Rectal smooth muscle tissue (tissue), 1 donor: ENCODE data around the gene CLEC3A.
"Not testable (repeated sequence)": the region's sequence is repeated elsewhere in the genome, so short reads cannot be mapped to it uniquely, and the experiment has no call there.

Experiments
- H3K27ac ChIP-seq: one replicate; pipeline ENCODE4 v1.7.0; 2013; ENCODE audit warnings: low read depth, low read length, inconsistent platforms
- H3K27me3 ChIP-seq: one replicate; pipeline ENCODE4 v1.7.0; 2013; ENCODE audit warnings: low read length; ENCODE audit not compliant: control insufficient read depth, insufficient read depth
- H3K36me3 ChIP-seq: one replicate; pipeline ENCODE4 v1.7.0; 2013; ENCODE audit warnings: low read length; ENCODE audit not compliant: control insufficient read depth, insufficient read depth
- H3K4me1 ChIP-seq: one replicate; pipeline ENCODE4 v1.7.0; 2013; ENCODE audit warnings: low read length; ENCODE audit not compliant: control insufficient read depth, insufficient read depth
- H3K4me3 ChIP-seq: one replicate; pipeline ENCODE4 v1.7.0; 2013; ENCODE audit warnings: low read length
- H3K9ac ChIP-seq: one replicate; pipeline ENCODE4 v1.7.0; 2013; ENCODE audit warnings: low read length

The CLEC3A gene, protein sequence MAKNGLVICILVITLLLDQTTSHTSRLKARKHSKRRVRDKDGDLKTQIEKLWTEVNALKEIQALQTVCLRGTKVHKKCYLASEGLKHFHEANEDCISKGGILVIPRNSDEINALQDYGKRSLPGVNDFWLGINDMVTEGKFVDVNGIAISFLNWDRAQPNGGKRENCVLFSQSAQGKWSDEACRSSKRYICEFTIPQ

DNA sequence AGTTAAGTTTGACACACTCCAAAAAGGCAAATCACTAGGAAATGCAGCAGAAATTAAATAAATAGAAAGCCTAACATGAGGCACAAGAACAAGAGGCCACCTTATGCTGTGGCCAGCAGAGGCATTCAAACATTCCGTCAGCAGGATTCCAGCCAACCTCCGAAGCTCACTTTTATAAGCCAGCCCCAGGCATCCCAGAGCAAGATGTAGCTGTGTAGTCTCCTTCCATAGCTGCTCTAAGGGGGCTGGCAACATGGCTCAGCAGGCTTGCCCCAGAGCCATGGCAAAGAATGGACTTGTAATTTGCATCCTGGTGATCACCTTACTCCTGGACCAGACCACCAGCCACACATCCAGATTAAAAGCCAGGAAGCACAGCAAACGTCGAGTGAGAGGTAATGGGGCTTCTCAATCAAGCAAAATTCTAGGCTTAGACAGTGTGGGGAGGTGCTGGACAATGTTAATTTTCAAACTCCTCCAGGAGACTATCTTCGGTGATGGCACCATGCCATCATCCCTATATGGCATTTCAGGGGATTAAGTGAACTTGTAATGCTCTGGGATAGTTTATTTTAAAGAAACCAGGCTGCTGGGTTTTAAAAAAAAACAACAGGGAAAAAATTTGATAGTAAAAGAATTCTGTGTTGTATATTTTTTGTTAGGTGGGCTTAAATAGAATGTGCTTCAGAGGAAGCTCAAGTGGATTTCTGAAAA is at the start of gene CLEC3A:
Gene CLEC3A (plus strand): TSS at position 202 of the 714 bp plus-strand sequence. CDS start 79 bp downstream, at position 281.
- Histone ChIP-seq H3K27ac (no peak within 1 kb of the TSS), H3K36me3 (no peaks in the 10 kb centered on the region), H3K27me3 (no peaks in the 10 kb centered on the region), H3K4me1 (no peaks in the 10 kb centered on the region), H3K9ac (no peak within 1 kb of the TSS), H3K4me3 (no peak within 1 kb of the TSS)

DNA sequence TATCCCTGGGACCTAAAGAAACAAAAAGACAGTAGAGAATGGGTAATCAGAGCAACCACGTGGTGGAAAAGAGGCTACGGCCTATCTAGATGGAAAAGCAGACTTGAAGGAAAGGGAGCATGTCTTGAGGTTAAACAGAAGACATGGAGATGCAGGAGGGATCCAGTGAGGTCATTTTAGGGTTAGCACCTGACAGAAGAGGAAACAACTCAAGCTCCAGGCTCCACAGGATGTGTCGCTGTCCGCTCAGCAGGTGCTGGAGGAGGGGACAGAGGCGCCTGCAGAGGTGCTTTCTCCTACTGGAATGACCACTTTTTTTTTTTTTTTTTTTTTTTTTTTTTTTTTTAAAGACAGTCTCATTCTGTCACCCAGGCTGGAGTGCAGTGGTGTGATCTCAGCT is 47.5 kb upstream of the CLEC3A start:
- H3K27ac ChIP-seq: no peak overlapping the region
- no peak overlapping the region for H3K9ac ChIP-seq
- no peaks in the 10 kb centered on the region for H3K27me3 ChIP-seq
- H3K36me3 ChIP-seq: no peaks in the 10 kb centered on the region
- no peak overlapping the region for H3K4me3 ChIP-seq
- H3K4me1 ChIP-seq: no peaks in the 10 kb centered on the region

DNA sequence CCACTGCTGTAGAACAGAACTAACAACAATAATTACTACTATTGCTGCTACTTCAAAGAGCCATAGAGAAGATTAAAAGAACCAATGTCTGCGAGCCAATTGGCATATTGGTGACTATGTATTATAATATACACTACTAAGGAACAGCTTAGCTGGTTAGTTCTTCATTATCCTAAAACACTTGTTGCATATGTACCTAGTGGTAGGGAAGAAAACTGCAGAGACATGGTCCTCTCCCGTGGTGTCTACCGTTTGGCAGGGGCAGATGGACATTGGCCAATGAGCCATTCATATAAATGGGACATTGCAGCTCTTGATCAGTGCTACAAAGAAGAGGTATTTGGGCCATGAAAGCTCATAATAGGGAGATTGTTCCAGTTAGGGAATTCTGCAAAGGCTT is 46.4 kb upstream of the CLEC3A start:
- Histone ChIP-seq H3K27me3 (no peaks in the 10 kb centered on the region), H3K36me3 (no peaks in the 10 kb centered on the region), H3K4me1 (no peaks in the 10 kb centered on the region), H3K27ac (no peak overlapping the region), H3K4me3 (no peak overlapping the region), H3K9ac (no peak overlapping the region)

GRCh38 chr16:77977339-77977738 is 45.0 kb upstream of the CLEC3A start:
- Histone ChIP-seq H3K27me3 (no peaks in the 10 kb centered on the region), H3K27ac (no peak overlapping the region), H3K36me3 (no peaks in the 10 kb centered on the region), H3K4me1 (no peaks in the 10 kb centered on the region), H3K9ac (no peak overlapping the region), H3K4me3 (no peak overlapping the region)

DNA sequence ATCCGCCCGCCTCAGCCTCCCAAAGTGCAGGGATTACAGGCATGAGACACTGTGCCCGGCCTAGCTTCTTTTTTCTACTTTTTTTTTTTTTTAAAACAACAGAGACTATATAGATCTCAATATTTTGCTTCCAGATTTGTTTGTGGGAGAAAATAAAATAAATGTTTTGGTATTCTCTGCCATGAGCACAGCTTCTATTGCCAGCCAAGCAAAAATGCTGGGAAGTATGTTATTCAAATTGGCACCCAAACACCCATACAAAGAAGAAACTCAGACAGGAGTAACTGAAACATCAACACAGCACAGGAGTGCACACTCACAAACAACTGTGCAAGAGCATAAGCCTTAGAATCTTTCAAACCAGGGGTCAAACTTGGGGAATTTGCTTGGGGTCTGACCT is 37.2 kb upstream of the CLEC3A start:
- Histone ChIP-seq H3K4me3 (no peak overlapping the region), H3K27me3 (no peaks in the 10 kb centered on the region)

GRCh38 chr16:77986011-77986740 is 36.2 kb upstream of the CLEC3A start:
- H3K36me3 ChIP-seq: no peaks in the 10 kb centered on the region
- no peak overlapping the region for H3K27ac ChIP-seq
- H3K9ac ChIP-seq: no peak overlapping the region
- H3K27me3 ChIP-seq: no peaks in the 10 kb centered on the region
- H3K4me3 ChIP-seq: no peak overlapping the region
- no peaks in the 10 kb centered on the region for H3K4me1 ChIP-seq

More for the DNA sequence above, 37.2 kb upstream of the CLEC3A start:
- H3K27ac ChIP-seq: no peak overlapping the region
- H3K36me3 ChIP-seq: no peaks in the 10 kb centered on the region
- H3K9ac ChIP-seq: no peak overlapping the region
- no peaks in the 10 kb centered on the region for H3K4me1 ChIP-seq

- Histone ChIP-seq H3K9ac (no peak overlapping the region), H3K36me3 (no peaks in the 10 kb centered on the region), H3K27me3 (no peaks in the 10 kb centered on the region), H3K4me3 (no peak overlapping the region), H3K4me1 (peaks cover 3% of the 10 kb centered on the region), H3K27ac (no peak overlapping the region)
Observed at GRCh38 chr16:77987810-77988209, 34.5 kb upstream of the CLEC3A start.

- no peaks in the 10 kb centered on the region for H3K36me3 ChIP-seq
- H3K27me3 ChIP-seq: no peaks in the 10 kb centered on the region
- H3K4me3 ChIP-seq: no peak overlapping the region
- H3K27ac ChIP-seq: no peak overlapping the region
- no peak overlapping the region for H3K9ac ChIP-seq
- peaks cover 4% of the 10 kb centered on the region for H3K4me1 ChIP-seq
Observed at GRCh38 chr16:77989846-77990245, 32.5 kb upstream of the CLEC3A start.

DNA sequence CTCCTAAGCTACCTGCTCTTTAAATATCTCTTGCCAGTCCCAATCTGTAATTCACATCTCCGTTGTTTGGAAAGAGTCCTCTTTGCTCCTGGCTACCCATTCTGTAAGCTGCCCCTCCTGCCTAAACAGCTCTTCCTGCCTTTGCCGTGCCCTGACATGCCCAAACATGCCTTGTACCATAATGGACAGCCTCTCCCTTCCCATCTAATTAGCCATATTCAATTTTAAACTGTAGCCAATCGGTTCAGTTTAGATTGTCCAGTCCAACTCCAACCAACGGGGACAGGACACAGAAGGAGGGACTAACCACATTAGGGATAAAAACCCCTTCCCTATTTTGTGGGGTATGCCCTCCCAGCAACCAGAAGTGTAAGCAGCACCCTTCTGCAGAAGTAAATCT is 30.6 kb upstream of the CLEC3A start:
- Histone ChIP-seq H3K4me3 (no peak overlapping the region), H3K9ac (no peak overlapping the region), H3K4me1 (peaks cover 4% of the 10 kb centered on the region), H3K27me3 (no peaks in the 10 kb centered on the region), H3K36me3 (no peaks in the 10 kb centered on the region), H3K27ac (no peak overlapping the region)

- not testable (repeated sequence) for H3K27ac ChIP-seq, H3K27me3 ChIP-seq, H3K4me3 ChIP-seq, H3K9ac ChIP-seq, H3K4me1 ChIP-seq, H3K36me3 ChIP-seq
Observed at GRCh38 chr16:77992381-77992780, 30.0 kb upstream of the CLEC3A start.

- Histone ChIP-seq H3K9ac (no peak overlapping the region), H3K27ac (peak overlapping the region; percentile 64), H3K4me1 (peaks cover 4% of the 10 kb centered on the region), H3K4me3 (no peak overlapping the region), H3K36me3 (no peaks in the 10 kb centered on the region), H3K27me3 (no peaks in the 10 kb centered on the region)
Observed at GRCh38 chr16:77993111-77993985, 29.0 kb upstream of the CLEC3A start.

DNA sequence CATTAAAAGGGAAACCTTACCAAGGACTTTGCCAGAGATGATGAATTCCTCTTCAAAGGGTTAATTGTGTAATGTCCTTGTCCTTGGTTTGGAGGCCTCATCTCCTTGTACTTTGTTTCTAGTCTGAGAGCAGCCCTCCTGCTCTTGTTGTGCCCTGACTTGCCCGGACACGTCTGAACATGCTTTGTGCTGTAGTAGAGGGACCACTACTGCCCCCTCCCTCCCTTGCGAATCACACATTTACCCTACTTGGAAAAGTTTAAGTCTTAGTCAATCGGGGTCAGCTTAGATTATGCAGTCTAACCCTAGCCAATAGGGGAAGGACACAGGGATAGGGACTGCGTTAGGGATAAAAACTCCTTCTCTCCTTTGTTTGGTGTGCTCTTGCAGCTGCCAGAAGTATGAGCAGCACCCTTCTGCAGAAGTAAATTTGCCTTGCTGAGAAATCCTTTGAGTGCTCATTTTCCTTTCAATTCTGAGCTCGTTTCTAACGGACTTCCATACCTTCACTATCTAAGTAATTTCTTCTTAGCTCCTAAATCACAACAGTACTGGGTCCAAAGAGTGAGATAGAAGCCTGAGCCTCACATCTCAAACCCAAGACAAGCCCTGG is 26.4 kb upstream of the CLEC3A start:
- Histone ChIP-seq H3K4me1 (peaks cover 4% of the 10 kb centered on the region), H3K9ac (no peak overlapping the region), H3K4me3 (no peak overlapping the region), H3K27me3 (no peaks in the 10 kb centered on the region), H3K27ac (no peak overlapping the region), H3K36me3 (no peaks in the 10 kb centered on the region)
